HCT116 (cell line): Measurements from ENCODE around the gene ALDH9A1.

ENCODE experiments used
- CTCF ChIP-seq, 3 experiments: fragments of 200-600 bp in 1 of 3; sonication (generic) in 1 of 3; IDR thresholded peaks in 2 of 3; conservative IDR thresholded peaks in 1 of 3; 2 replicates each; pipeline ENCODE4 v1.5.1; 2012 to 2017; ENCODE audit warnings: low read depth in 2 of 3, low read length in 2 of 3, antibody characterized with exemption in 1 of 3, borderline replicate concordance in 1 of 3, control low read depth in 1 of 3, mild to moderate bottlenecking in 1 of 3, mixed read lengths in 1 of 3, mixed run types in 1 of 3, moderate library complexity in 1 of 3; ENCODE audit not compliant: insufficient read depth in 1 of 3
- EZH2 ChIP-seq: fragments of 200-600 bp; sonication (generic); IDR thresholded peaks from 2 replicates; pipeline ENCODE4 v1.6.1; 2017; ENCODE audit warnings: antibody characterized with exemption, mixed run types
- EZH2phosphoT487 ChIP-seq: fragments of 200-600 bp; IDR thresholded peaks from 2 replicates; pipeline ENCODE4 v1.6.1; 2018; ENCODE audit warnings: antibody characterized with exemption, borderline replicate concordance
- JUND ChIP-seq: IDR thresholded peaks from 2 replicates; pipeline ENCODE4 v1.6.1; 2012
- POLR2A ChIP-seq: IDR thresholded peaks from 2 replicates; pipeline ENCODE4 v1.7.0; 2011; ENCODE audit warnings: borderline replicate concordance; ENCODE audit not compliant: insufficient read depth, insufficient read length; ENCODE audit errors: extremely low read depth
- POLR2AphosphoS5 ChIP-seq: IDR thresholded peaks from 2 replicates; pipeline ENCODE4 v1.6.1; 2011; ENCODE audit warnings: mild to moderate bottlenecking, low read depth, low read length, moderate library complexity
- RAD21 ChIP-seq: IDR thresholded peaks from 2 replicates; pipeline ENCODE4 v1.6.1; 2012; ENCODE audit warnings: low read depth, mild to moderate bottlenecking
- SIN3A ChIP-seq: IDR thresholded peaks from 2 replicates; pipeline ENCODE4 v1.6.1; 2012; ENCODE audit warnings: low read depth
- SP1 ChIP-seq: IDR thresholded peaks from 2 replicates; pipeline ENCODE4 v1.6.1; 2012; ENCODE audit warnings: low read depth

GRCh38 chr1:165637427-165637826, 60.9 kb downstream of the ALDH9A1 start:
- TF ChIP-seq POLR2AphosphoS5, result no peak
- TF ChIP-seq EZH2phosphoT487, result no peak
- TF ChIP-seq SP1, result no peak
- TF ChIP-seq CTCF (IDR thresholded peaks at IDR 0.05 in 2 of 3, conservative IDR thresholded peaks at IDR 0.05 in 1 of 3; ENCODE audit: borderline replicate concordance in 1 of 3, insufficient read depth in 1 of 3, low read depth in 2 of 3, low read length in 2 of 3), result no peak
- no peak for TF ChIP-seq RAD21
- TF ChIP-seq JUND, result no peak
- TF ChIP-seq EZH2, result no peak
- no peak for TF ChIP-seq POLR2A
- no peak for TF ChIP-seq SIN3A
